ENCODE data around the gene TLN1.

- TF ChIP-seq CTCF (conservative IDR thresholded peaks at IDR 0.05; ENCODE audit: low read depth, low read length) (no peak), EZH2 (IDR thresholded peaks at IDR 0.05; ENCODE audit: borderline replicate concordance, low read depth, low read length, poor library complexity, severe bottlenecking) (no peak)
Observed at GRCh38 chr9:35714123-35714522, 17.9 kb downstream of the TLN1 start.

Data from A673 (cell line).